ENCODE results near the gene RDX.
A peak's percentile ranks its signal among the peaks of the same experiment; 100 is the strongest.
"Not testable (repeated sequence)": the region's sequence is repeated elsewhere in the genome, so short reads cannot be mapped to it uniquely, and the experiment has no call there.

The RDX gene

DNA sequence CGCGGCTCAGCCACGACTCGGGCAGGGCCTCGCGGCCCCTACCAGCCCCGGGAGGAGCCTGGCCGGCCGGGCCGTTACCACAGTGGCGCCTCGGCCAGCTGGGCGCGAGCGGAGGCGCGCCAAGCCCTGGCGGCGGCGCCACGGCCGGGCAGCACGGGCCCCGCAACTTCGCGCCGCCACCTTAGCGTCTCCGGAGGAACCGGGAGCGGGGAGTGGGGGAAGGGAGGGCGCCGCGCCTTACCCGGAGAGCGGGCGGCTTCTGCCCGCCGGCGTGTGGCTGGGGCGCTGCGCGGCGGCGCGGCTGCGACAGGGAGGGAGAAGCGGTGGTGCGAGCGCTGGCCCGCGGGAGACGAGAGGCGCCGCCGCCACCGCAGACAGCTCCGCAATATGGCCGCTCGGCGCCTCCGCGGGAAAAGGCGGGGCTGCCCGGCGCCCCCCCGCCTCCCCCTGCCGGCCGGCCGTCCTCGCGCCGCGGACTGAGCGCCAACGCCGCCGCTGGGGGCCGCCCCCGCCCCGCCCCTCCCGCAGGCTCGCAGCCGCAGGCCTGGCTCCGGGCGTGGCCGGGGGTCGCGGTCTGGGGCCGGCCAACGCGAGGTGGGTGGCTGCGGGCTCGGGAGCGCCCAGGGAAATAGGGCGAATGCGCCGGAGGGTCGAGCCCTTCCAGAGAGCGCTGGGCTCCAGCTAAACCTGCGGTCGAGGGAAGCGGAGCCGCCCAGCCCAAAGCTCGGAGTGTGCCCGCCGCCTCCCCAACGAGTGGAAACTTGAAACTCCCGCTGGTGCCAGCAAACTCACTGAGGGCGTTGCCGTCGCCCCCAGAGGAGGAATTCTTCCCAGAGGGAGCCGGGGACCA lies at the start of gene RDX:
TSS of gene RDX (minus strand) at position 389 of the 850 bp plus-strand sequence. CDS start 16,922 bp downstream, outside the sequence.
- peak; percentile 97 for DNase-seq (ENCODE audit: low spot score)

DNA sequence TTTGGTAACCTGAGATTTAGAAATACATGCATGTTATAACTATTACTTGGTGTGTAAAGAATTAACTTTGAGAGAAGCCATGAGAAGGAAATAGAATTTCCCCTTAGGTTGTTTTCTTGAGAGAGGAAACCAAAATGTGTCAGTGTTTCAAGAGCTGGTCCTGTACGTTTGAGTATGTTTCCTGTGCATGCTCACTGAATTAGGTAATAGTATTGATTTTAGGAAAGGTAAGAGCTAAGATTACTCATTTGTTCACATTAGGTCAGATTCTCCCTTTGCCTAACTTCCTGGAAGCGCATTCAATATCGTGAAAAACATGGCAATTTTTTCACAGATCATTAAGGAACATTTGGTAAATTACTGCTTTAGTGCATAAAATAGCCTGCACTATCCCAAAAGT lies 49.3 kb upstream of the RDX start:
- DNase-seq (ENCODE audit: low spot score), result no peak

DNA sequence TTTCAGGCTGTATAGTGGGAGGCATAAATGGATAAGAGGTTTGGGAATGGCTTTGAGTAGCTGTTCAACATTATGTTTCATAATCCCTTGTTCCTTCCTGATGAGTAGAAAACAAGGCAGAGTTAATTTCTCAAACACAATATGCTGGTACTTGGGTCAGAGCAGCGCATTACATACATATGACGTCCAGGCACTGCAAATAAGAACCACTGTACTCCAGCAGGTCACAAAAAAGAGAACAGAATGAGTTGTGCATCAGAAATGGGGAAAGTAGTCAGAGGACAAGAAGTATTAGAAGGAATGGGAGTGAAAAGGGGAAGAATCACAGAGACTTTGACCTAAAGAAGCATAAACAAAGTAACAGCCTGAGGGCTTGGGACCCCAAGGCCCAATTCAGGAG lies 44.0 kb upstream of the RDX start:
- no peak for DNase-seq (ENCODE audit: low spot score)

- no peak for DNase-seq (ENCODE audit: low spot score)
These were observed 43.2 kb upstream of the RDX start for GRCh38 chr11:110339456-110340250.

GRCh38 chr11:110338684-110339083 lies 42.3 kb upstream of the RDX start:
- DNase-seq (ENCODE audit: low spot score), result no peak

DNA sequence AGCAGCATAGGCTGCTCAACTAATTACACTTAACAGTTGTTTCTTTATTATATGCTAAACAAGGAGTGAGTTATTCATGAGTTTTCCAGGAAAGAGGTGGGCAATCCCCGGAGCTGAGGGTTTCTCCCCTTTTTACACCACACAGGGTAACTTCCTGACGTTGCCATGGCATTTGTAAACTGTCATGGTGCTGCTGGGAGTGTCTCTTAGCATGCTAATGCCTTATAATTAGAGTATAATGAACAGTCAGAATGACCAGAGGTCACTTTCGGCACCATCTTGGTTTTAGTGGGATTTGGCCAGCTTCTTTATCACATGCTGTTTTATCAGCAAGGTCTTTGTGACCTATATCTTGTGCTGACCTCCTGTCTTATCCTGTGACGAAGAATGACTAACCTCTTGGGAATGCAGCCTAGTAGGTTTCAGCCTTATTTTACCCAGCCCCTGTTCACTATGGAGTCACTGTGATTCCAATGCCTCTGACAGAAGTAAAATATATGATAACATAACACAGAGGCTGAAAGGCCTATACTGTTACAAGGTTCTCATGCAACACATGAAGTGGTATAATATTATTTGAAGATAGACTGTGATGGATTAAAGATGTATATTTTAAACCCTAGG lies 41.3 kb upstream of the RDX start:
- no peak for DNase-seq (ENCODE audit: low spot score)

DNA sequence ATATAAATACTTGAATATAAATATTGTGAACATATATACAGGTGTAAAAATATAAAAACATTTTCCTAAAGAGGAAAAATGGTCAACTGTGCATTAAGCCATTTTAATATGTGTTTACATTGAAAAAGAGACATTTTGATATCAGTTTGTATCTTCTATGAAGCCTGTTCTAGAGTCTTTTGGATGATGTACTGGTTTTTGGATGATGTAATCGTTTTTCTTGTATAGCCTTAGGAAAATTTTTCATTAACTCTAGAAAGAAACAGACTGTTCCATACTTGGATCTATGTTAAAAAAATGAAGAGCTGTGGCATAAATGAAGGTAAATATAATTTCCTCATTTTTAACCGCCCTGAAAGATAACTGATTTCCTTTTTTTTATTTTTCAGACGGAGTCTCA lies 39.6 kb upstream of the RDX start:
- no peak for DNase-seq (ENCODE audit: low spot score)

DNA sequence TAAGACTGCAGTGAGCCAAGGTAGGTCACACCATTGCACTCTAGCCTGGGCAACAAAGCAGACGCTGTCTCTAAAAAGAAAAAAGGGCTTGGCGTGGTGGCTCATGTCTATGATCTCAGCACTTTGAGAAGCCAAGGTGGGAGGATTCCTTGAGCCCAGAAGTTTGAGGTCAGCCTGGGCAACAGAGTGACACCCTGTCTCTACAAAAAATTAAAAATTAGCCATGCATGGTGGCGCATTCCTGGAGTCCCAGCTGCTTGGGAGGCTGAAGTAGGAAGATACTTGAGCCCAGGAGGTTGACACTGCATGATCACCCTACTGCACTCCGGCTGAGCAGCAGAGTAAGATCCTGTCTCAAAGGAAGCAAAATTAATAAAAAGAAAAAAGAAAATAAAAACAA lies 38.9 kb upstream of the RDX start:
- DNase-seq (ENCODE audit: low spot score), result no peak

GRCh38 chr11:110331626-110332025 lies 35.2 kb upstream of the RDX start:
- DNase-seq (ENCODE audit: low spot score), result no peak

DNA sequence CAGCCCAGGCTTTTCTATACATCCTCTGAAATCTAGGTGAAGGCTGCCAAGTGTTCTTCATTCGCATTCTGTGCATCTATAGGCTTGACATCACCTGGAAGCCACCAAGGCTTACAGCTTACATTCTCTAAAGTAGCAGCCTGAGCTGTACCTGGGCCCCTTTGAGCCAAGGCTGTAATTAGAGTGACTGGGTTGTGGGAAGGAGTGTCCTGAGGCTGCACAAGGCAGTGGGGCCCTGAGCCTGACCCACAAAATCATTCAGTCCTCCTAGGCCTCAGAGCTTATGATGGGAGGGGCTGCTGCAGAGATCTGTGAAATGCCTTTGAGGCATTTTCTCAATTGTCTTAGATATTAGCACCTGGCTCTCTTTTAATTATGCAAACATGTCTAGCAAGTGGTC lies 33.0 kb upstream of the RDX start:
- no peak for DNase-seq (ENCODE audit: low spot score)

DNA sequence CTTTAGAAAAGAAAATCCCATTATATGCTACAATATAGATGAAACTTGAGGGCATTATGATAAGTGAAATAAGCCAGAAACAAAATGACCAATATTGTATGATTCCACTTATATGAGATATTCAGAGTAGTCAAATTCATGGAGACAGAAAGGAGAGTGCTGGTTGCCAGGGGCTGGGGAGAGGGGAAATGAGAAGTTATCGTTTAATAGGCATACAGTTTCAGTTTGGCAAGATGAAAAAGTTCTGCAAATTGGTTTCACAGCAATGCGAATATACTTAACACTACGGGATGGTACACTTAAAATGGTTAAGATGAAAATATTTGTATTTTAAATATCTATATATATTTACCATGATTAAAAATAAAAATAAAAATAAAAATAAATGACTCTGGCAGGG lies 31.1 kb upstream of the RDX start:
- DNase-seq (ENCODE audit: low spot score), result no peak

- no peak for DNase-seq (ENCODE audit: low spot score)
These were observed 27.4 kb upstream of the RDX start for GRCh38 chr11:110323786-110324185.

- DNase-seq (ENCODE audit: low spot score), result no peak
These were observed 23.1 kb upstream of the RDX start for GRCh38 chr11:110319501-110319900.

DNA sequence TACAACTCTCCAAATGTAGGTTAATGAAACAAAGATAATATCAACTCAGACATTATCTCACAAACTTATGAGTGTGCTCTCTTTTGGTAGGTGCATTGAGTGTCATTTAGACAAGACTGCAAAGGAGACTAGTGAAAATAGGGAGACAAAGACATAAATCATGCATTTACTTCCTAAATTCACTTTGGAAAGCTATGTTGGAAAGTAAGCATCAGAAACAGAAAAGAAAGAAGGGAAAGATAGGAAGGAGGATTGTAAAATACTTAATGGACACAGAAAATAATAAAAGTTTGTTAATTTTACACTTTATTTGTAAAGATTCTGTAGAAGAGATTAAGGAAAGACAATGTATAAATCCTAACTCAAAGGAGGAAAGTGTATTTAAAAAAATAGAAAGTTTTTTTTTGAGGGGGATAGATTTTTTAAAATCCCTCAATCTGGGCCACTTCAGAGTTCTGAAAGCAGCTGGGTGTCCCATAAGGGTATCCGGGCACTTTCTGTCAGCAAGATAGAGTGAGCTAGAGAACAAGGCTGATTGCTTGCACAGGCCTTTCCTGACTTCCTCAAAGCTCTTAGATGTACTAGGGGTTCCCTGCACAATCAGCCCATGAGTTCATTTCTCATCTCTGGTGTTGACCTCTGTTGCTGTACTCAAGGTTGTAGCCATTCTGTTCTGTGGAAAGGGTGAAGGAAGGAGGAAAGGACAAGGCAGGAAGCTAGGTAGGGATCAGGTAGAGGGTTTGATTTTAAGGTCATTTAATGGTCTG lies 22.4 kb upstream of the RDX start:
- no peak for DNase-seq (ENCODE audit: low spot score)

DNA sequence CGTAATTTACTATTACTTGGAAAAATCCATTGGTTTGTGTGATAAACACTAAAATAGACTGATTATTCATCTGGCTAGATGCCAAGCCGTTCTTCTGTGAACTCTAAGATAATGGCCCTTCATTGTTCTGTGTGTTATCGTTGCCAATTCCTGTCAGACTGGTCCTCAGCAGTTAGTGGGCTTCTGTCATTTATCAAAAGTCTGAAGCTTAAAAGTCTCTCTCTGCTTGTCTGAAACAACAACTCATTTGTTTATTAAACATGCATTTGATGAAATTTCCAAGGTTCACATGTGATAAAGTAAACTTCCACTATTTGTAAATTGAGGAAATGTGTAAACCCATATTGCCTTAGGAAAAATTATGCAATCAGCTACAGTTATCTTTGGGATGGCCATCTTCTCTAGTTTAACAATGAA lies 21.1 kb upstream of the RDX start:
- no peak for DNase-seq (ENCODE audit: low spot score)

DNA sequence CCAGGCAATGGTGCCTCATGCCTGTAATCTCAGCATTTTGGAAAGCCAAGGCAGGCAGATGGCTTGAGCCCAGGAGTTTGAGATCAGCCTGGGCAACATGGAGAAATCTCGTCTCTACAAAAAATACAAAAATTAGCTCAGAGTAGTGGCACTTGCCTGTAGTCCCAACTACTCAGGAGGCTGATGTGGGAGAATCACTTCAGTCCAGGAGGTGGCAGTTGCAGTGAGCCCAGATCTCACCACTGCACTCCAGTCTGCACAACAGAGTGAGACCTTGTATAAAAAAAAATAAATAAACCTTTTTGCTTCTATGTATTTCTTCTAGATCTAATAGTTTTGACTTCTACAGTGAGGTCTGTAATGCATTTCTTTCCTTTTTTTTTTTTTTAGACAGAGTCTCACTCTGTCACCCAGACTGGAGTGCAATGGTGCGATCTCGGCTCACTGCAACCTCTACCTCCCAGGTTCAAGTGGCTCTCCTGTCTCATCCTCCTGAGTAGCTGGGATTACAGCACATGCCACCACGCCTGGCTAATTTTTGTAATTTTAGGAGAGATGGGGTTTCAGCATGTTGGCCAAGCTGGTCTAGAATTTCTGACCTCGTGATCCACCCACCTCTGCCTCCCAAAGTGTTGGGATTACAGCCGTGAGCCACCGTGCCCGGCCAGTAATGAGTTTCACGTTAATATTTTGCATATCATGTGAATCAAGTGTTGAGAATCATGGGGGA lies 18.1 kb upstream of the RDX start:
- DNase-seq (ENCODE audit: low spot score), result no peak

- no peak for DNase-seq (ENCODE audit: low spot score)
These were observed 16.3 kb upstream of the RDX start for GRCh38 chr11:110312670-110313069.

- DNase-seq (ENCODE audit: low spot score), result peak; percentile 38
These were observed 15.6 kb upstream of the RDX start for GRCh38 chr11:110311783-110312579.

- no peak for DNase-seq (ENCODE audit: low spot score)
These were observed 11.7 kb upstream of the RDX start for GRCh38 chr11:110308071-110308470.

- DNase-seq (ENCODE audit: low spot score), result not testable (repeated sequence)
These were observed 9.6 kb upstream of the RDX start for GRCh38 chr11:110306019-110306388.

Data from AG20443 (cell line).